H9 (cell line): ENCODE measurements around the gene TBC1D5. TPM values are rescaled to one million over a fixed set of nuclear protein-coding genes. Genes with fewer than 3 reads are reported as not detected.
"Not testable (repeated sequence)": the region's sequence is repeated elsewhere in the genome, so short reads cannot be mapped to it uniquely, and the experiment has no call there.

ENCODE experiments used
- DNase-seq: peaks from one replicate; pipeline ENCODE4 v3.0.0-alpha.2; 2017
- H2AFZ ChIP-seq: one replicate; pipeline ENCODE4 v1.6.1; 2013; ENCODE audit warnings: mild to moderate bottlenecking, low read length, control low read depth, moderate library complexity
- H2AK5ac ChIP-seq: 2 replicates; pipeline ENCODE4 v1.6.1; 2013; ENCODE audit warnings: low read length, control low read depth, mixed read lengths; ENCODE audit not compliant: insufficient read length
- H2BK120ac ChIP-seq: one replicate; pipeline ENCODE4 v1.6.1; 2013; ENCODE audit warnings: low read depth, mild to moderate bottlenecking, low read length, control low read depth, inconsistent platforms; ENCODE audit not compliant: poor library complexity, severe bottlenecking
- H2BK12ac ChIP-seq: 2 replicates; pipeline ENCODE4 v1.6.1; 2013; ENCODE audit warnings: low read length, control low read depth, mixed read lengths, low read depth; ENCODE audit not compliant: insufficient read length
- H2BK15ac ChIP-seq: 2 replicates; pipeline ENCODE4 v1.6.1; 2013; ENCODE audit warnings: low read depth, low read length, control low read depth
- H2BK20ac ChIP-seq: one replicate; pipeline ENCODE4 v1.6.1; 2013; ENCODE audit warnings: low read depth, mild to moderate bottlenecking, low read length, control low read depth, inconsistent platforms; ENCODE audit not compliant: poor library complexity, severe bottlenecking
- H2BK5ac ChIP-seq: 2 replicates; pipeline ENCODE4 v1.6.1; 2013; ENCODE audit warnings: low read length, control low read depth, mixed read lengths; ENCODE audit not compliant: insufficient read length
- H3K14ac ChIP-seq: 2 replicates; pipeline ENCODE4 v1.6.1; 2013; ENCODE audit warnings: low read length, control low read depth; ENCODE audit not compliant: insufficient read depth
- H3K18ac ChIP-seq: 2 replicates; pipeline ENCODE4 v1.6.1; 2013; ENCODE audit warnings: low read depth, mild to moderate bottlenecking, mixed read lengths, low read length, control low read depth; ENCODE audit not compliant: insufficient read length
- H3K23ac ChIP-seq: 2 replicates; pipeline ENCODE4 v1.6.1; 2013; ENCODE audit warnings: low read length, control low read depth, mixed read lengths, low read depth; ENCODE audit not compliant: insufficient read length
- H3K23me2 ChIP-seq: 2 replicates; pipeline ENCODE4 v1.6.1; 2013; ENCODE audit warnings: low read depth, mild to moderate bottlenecking, mixed read lengths, low read length, control low read depth; ENCODE audit not compliant: insufficient read length, poor library complexity, severe bottlenecking
- H3K27ac ChIP-seq: 2 replicates; pipeline ENCODE4 v1.5.1; 2013; ENCODE audit warnings: low read length, control low read depth, mixed read lengths, low read depth; ENCODE audit not compliant: insufficient read length
- H3K27me3 ChIP-seq: 2 replicates; pipeline ENCODE4 v1.6.1; 2013; ENCODE audit warnings: low read length, control low read depth, inconsistent platforms; ENCODE audit not compliant: insufficient read depth
- H3K4ac ChIP-seq: 2 replicates; pipeline ENCODE4 v1.6.1; 2013; ENCODE audit warnings: low read depth, mild to moderate bottlenecking, control low read depth, inconsistent platforms, low read length, moderate library complexity
- H3K4me1 ChIP-seq: 2 replicates; pipeline ENCODE4 v1.6.1; 2013; ENCODE audit warnings: low read length, control low read depth, inconsistent platforms; ENCODE audit not compliant: insufficient read depth
- H3K4me2 ChIP-seq: 2 replicates; pipeline ENCODE4 v1.6.1; 2013; ENCODE audit warnings: low read length, control low read depth, mixed read lengths; ENCODE audit not compliant: insufficient read length, insufficient read depth
- H3K56ac ChIP-seq: 2 replicates; pipeline ENCODE4 v1.6.1; 2013; ENCODE audit warnings: low read depth, mild to moderate bottlenecking, mixed read lengths, low read length, control low read depth; ENCODE audit not compliant: insufficient read length
- H3K79me1 ChIP-seq: 2 replicates; pipeline ENCODE4 v1.6.1; 2013; ENCODE audit warnings: low read depth, mild to moderate bottlenecking, moderate library complexity, low read length, control low read depth, inconsistent platforms; ENCODE audit not compliant: insufficient read depth, poor library complexity, severe bottlenecking
- H3K79me2 ChIP-seq: 2 replicates; pipeline ENCODE4 v1.6.1; 2013; ENCODE audit warnings: low read length, control low read depth, inconsistent platforms; ENCODE audit not compliant: insufficient read depth
- H3K9ac ChIP-seq: 2 replicates; pipeline ENCODE4 v1.6.1; 2013; ENCODE audit warnings: low read length, control low read depth, mixed read lengths; ENCODE audit not compliant: insufficient read length; ENCODE audit errors: extremely low read depth
- H3K9me3 ChIP-seq: one replicate; pipeline ENCODE4 v1.6.1; 2013; ENCODE audit warnings: low read depth, low read length, inconsistent platforms; ENCODE audit not compliant: control insufficient read depth
- H3T11ph ChIP-seq: one replicate; pipeline ENCODE4 v1.6.1; 2013; ENCODE audit warnings: mild to moderate bottlenecking, low read length, control low read depth, inconsistent platforms
- H4K20me1 ChIP-seq: one replicate; pipeline ENCODE4 v1.6.1; 2013; ENCODE audit not compliant: control insufficient read depth, insufficient read length, insufficient read depth
- H4K5ac ChIP-seq: 2 replicates; pipeline ENCODE4 v1.6.1; 2013; ENCODE audit warnings: low read depth, mild to moderate bottlenecking, mixed read lengths, low read length, control low read depth; ENCODE audit not compliant: insufficient read length
- H4K8ac ChIP-seq: replicated peaks from 2 replicates; pipeline ENCODE4 v1.6.1; 2013; ENCODE audit warnings: low read length, control low read depth, mixed read lengths, low read depth; ENCODE audit not compliant: insufficient read length
- H4K91ac ChIP-seq: 2 replicates; pipeline ENCODE4 v1.6.1; 2013; ENCODE audit warnings: low read depth, mild to moderate bottlenecking, moderate library complexity, mixed read lengths, low read length, control low read depth; ENCODE audit not compliant: insufficient read length
- H3K27ac Mint-ChIP-seq, 3 experiments: 2 replicates in 2 of 3; 3 replicates in 1 of 3; pipeline ENCODE4 v1.8.0; 2020 to 2021; ENCODE audit warnings: mixed read lengths in 3 of 3, mild to moderate bottlenecking in 1 of 3, moderate library complexity in 1 of 3
- H3K27me3 Mint-ChIP-seq: 2 replicates; pipeline ENCODE4 v1.8.0; 2021; ENCODE audit warnings: low read depth, mild to moderate bottlenecking, moderate library complexity, mixed read lengths
- H3K36me3 Mint-ChIP-seq, 3 experiments: 2 replicates in 2 of 3; 3 replicates in 1 of 3; pipeline ENCODE4 v1.8.0; 2020 to 2021; ENCODE audit warnings: low read depth in 3 of 3, mixed read lengths in 3 of 3; ENCODE audit not compliant: insufficient read depth in 1 of 3
- H3K4me1 Mint-ChIP-seq, 2 experiments: 2 replicates each; pipeline ENCODE4 v1.8.0; 2020; ENCODE audit warnings: mixed read lengths in 2 of 2
- H3K4me3 Mint-ChIP-seq, 2 experiments: 2 replicates in 1 of 2; 3 replicates in 1 of 2; pipeline ENCODE4 v1.8.0; 2020 to 2021; ENCODE audit warnings: mild to moderate bottlenecking in 2 of 2, mixed read lengths in 2 of 2, moderate library complexity in 1 of 2
- H3K9me3 Mint-ChIP-seq, 2 experiments: 2 replicates in 1 of 2; 3 replicates in 1 of 2; pipeline ENCODE4 v1.8.0; 2020; ENCODE audit warnings: mild to moderate bottlenecking in 2 of 2, mixed read lengths in 2 of 2, moderate library complexity in 1 of 2
- WGBS: extraction: QIAGEN DNeasy Blood & Tissue Kit; methylation state at CpG from one replicate; pipeline ENCODE4 v1.1.7; 2013; ENCODE audit warnings: missing lambda C conversion rate, low lambda C conversion rate, mixed read lengths; ENCODE audit not compliant: insufficient read length; ENCODE audit errors: extremely low coverage; 5-methylcytosine and 5-hydroxymethylcytosine counted together
- total RNA-seq: library from RNA; stranded (reverse); gene quantifications from 2 replicates; pipeline ENCODE4 v1.2.1, GENCODE V29; 2021

Gene TBC1D5
- total RNA-seq, 1 experiment from 2014 or later, result 25.0 TPM

DNA sequence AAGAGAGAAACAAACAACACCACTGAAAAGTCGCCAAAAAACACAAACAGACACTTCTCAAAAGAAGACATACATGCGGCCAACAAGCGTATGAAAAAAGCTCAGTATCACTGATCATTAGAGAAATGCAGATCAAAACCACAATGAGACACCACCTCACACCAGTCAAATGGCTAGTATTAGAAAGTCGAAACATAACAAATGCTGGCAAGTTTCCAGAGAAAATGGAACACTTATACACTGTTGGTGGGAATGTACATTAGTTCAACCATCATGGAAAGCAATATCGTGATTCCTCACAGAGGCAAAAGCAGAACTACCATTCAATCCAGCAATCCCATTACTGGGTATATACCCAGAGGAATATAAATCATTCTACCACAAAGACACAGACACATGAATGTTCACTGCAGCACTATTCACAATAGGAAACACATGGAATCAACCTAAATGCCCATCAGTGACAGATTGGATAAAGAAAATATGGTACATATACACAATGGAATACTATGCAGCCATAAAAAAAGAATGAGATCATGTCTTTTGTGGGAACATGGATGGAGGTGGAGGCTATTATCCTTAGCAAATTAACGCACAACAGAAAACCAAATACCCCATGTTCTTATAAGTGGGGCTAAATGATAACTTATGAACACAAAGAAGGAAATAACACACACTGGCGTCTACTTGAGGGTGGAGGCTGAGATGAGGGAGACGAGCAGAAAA lies 93.6 kb downstream of the TBC1D5 start:
- H4K8ac ChIP-seq, H2AK5ac ChIP-seq, H2BK15ac ChIP-seq, H3K27ac ChIP-seq, H3K27me3 Mint-ChIP-seq, H3K4me2 ChIP-seq, H3K56ac ChIP-seq, H3K27ac Mint-ChIP-seq, H3K9me3 ChIP-seq, H3K4me1 ChIP-seq, H3K23ac ChIP-seq, H3K14ac ChIP-seq, H3K36me3 Mint-ChIP-seq, H2BK120ac ChIP-seq, H4K5ac ChIP-seq, H2BK5ac ChIP-seq, H4K20me1 ChIP-seq, H2BK20ac ChIP-seq, DNase-seq, H4K91ac ChIP-seq, H3K18ac ChIP-seq, H3K4me1 Mint-ChIP-seq, H3K9me3 Mint-ChIP-seq, H3K27me3 ChIP-seq, H3K4ac ChIP-seq, H3K79me2 ChIP-seq, H3T11ph ChIP-seq, H3K23me2 ChIP-seq, H2AFZ ChIP-seq, H3K9ac ChIP-seq, H2BK12ac ChIP-seq, H3K4me3 Mint-ChIP-seq, H3K79me1 ChIP-seq: not testable (repeated sequence)
- WGBS, result no CpG with 5 or more reads among the region's 8 CpGs
